A673 (cell line): Measurements from ENCODE around the gene GSTO2.

Experiments
- CTCF ChIP-seq: fragments of 300-800, 200-600 bp; sonication (generic); conservative IDR thresholded peaks from 2 replicates; pipeline ENCODE4 v1.5.1; 2017; ENCODE audit warnings: low read depth, mild to moderate bottlenecking, antibody characterized with exemption, low read length, moderate library complexity, mixed read lengths
- EZH2 ChIP-seq: fragments of 200-600 bp; sonication (generic); IDR thresholded peaks from 2 replicates; pipeline ENCODE4 v1.6.1; 2017; ENCODE audit warnings: borderline replicate concordance, low read depth, mild to moderate bottlenecking, mixed read lengths, antibody characterized with exemption, low read length; ENCODE audit not compliant: poor library complexity, severe bottlenecking

GRCh38 chr10:104274762-104275721 lies 6.1 kb downstream of the GSTO2 start:
- TF ChIP-seq CTCF (peak; percentile 87), EZH2 (no peak)
